SK-N-SH treated with all-trans-retinoic acid at 6 μM for 48 hours (cell line): ENCODE data around the gene ARL15.

Experiments
- ATAC-seq: fragments of 200-7000 bp; cut with Tn5 transposase; 3 replicates; pipeline ENCODE4 v1.9.1; 2020; ENCODE audit warnings: mild to moderate bottlenecking, moderate library complexity
- ARNTL ChIP-seq: fragments of 450-650 bp; formaldehyde crosslinking; IDR thresholded peaks from 2 replicates; pipeline ENCODE4 v1.5.0; 2020; ENCODE audit warnings: low read depth, mild to moderate bottlenecking, moderate library complexity, borderline replicate concordance
- BACH2 ChIP-seq: fragments of 250-450 bp; sonication (Bioruptor Pico); IDR thresholded peaks from 2 replicates; pipeline ENCODE4 v1.9.0; 2021; ENCODE audit warnings: mild to moderate bottlenecking, borderline replicate concordance
- CSDC2 ChIP-seq: fragments of 250-450 bp; sonication (Bioruptor Pico); IDR thresholded peaks from 2 replicates; pipeline ENCODE4 v1.5.0; 2020; ENCODE audit warnings: mild to moderate bottlenecking, moderate library complexity
- GLIS3 ChIP-seq: fragments of 250-450 bp; sonication (Bioruptor Pico); IDR thresholded peaks from 2 replicates; pipeline ENCODE4 v1.5.0; 2020; ENCODE audit warnings: mild to moderate bottlenecking, moderate library complexity
- ISL1 ChIP-seq: fragments of 250-450 bp; sonication (Bioruptor Pico); IDR thresholded peaks from 2 replicates; pipeline ENCODE4 v2.1.2; 2022; ENCODE audit warnings: mild to moderate bottlenecking, moderate library complexity
- OSR1 ChIP-seq: fragments of 250-450 bp; sonication (Bioruptor Pico); IDR thresholded peaks from 2 replicates; pipeline ENCODE4 v1.8.0; 2022; ENCODE audit warnings: moderate library complexity, mild to moderate bottlenecking, inconsistent platforms
- PPARA ChIP-seq: fragments of 250-450 bp; sonication (Bioruptor Pico); IDR thresholded peaks from 2 replicates; pipeline ENCODE4 v1.5.0; 2020; ENCODE audit warnings: mild to moderate bottlenecking, borderline replicate concordance
- RARB ChIP-seq: fragments of 250-450 bp; sonication (Bioruptor Pico); IDR thresholded peaks from 2 replicates; pipeline ENCODE4 v1.8.0; 2021; ENCODE audit warnings: mild to moderate bottlenecking, moderate library complexity
- SNAI2 ChIP-seq: fragments of 250-450 bp; sonication (Bioruptor Pico); IDR thresholded peaks from 2 replicates; pipeline ENCODE4 v1.5.0; 2020; ENCODE audit warnings: mild to moderate bottlenecking, moderate library complexity
- TCF4 ChIP-seq: fragments of 250-450 bp; sonication (Bioruptor Pico); IDR thresholded peaks from 2 replicates; pipeline ENCODE4 v1.8.0; 2021; ENCODE audit warnings: mild to moderate bottlenecking, moderate library complexity, borderline replicate concordance
- TOX ChIP-seq: fragments of 250-450 bp; sonication (Bioruptor Pico); IDR thresholded peaks from 2 replicates; pipeline ENCODE4 v1.8.0; 2021; ENCODE audit warnings: mild to moderate bottlenecking, moderate library complexity, borderline replicate concordance
- ZC3H10 ChIP-seq: fragments of 250-450 bp; sonication (Bioruptor Pico); IDR thresholded peaks from 2 replicates; pipeline ENCODE4 v1.5.1; 2021; ENCODE audit warnings: mild to moderate bottlenecking, moderate library complexity
- ZFP3 ChIP-seq: fragments of 250-450 bp; sonication (Bioruptor Pico); IDR thresholded peaks from 2 replicates; pipeline ENCODE4 v1.5.0; 2020; ENCODE audit warnings: mild to moderate bottlenecking, moderate library complexity
- ZNF565 ChIP-seq: fragments of 450-650 bp; formaldehyde crosslinking; conservative IDR thresholded peaks from 2 replicates; pipeline ENCODE4 v1.5.0; 2020; ENCODE audit warnings: low read depth, mild to moderate bottlenecking, moderate library complexity
- ZNF70 ChIP-seq: fragments of 450-650 bp; formaldehyde crosslinking; IDR thresholded peaks from 2 replicates; pipeline ENCODE4 v1.5.0; 2020; ENCODE audit warnings: mild to moderate bottlenecking, moderate library complexity
- TF ChIP-seq, protein P1 (sequence below): fragments of 250-450 bp; sonication (Bioruptor Pico); IDR thresholded peaks from 2 replicates; pipeline ENCODE4 v1.5.0; 2020; ENCODE audit warnings: mild to moderate bottlenecking, moderate library complexity
- TF ChIP-seq, protein P2 (sequence below): fragments of 250-450 bp; sonication (Bioruptor Pico); IDR thresholded peaks from 2 replicates; pipeline ENCODE4 v1.8.0; 2021; ENCODE audit warnings: low read depth, mild to moderate bottlenecking, moderate library complexity, borderline replicate concordance
- TF ChIP-seq, protein P3 (sequence below): fragments of 250-450 bp; sonication (Bioruptor Pico); IDR thresholded peaks from 2 replicates; pipeline ENCODE4 v1.5.1; 2020; ENCODE audit warnings: low read depth, mild to moderate bottlenecking, moderate library complexity

ARL15 gene

DNA sequence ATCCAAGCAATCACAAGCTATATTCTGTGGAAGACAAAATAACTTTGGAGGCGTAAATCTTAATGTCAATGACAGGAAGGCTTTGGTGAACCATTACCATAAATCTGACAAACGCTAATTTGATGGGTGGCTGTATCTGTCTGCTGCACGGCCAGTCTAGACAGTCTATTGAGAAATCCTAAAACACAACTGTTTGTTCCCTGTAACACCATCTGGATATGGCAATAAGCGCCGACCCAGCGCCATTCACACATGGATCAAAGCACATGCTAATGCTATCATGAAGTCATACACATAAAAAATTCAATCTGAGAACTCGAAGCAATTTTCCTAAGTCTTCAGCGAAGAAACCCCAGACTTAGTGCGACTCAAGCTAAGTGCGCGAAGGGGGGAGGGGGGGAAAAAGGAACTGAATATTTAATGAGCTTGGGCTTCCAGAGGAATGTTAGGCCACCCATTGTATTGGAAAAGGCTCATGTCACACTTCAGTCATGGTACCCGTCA, 95.1 kb downstream of the ARL15 start:
- no peak for ATAC-seq
- TF ChIP-seq, protein P1, sequence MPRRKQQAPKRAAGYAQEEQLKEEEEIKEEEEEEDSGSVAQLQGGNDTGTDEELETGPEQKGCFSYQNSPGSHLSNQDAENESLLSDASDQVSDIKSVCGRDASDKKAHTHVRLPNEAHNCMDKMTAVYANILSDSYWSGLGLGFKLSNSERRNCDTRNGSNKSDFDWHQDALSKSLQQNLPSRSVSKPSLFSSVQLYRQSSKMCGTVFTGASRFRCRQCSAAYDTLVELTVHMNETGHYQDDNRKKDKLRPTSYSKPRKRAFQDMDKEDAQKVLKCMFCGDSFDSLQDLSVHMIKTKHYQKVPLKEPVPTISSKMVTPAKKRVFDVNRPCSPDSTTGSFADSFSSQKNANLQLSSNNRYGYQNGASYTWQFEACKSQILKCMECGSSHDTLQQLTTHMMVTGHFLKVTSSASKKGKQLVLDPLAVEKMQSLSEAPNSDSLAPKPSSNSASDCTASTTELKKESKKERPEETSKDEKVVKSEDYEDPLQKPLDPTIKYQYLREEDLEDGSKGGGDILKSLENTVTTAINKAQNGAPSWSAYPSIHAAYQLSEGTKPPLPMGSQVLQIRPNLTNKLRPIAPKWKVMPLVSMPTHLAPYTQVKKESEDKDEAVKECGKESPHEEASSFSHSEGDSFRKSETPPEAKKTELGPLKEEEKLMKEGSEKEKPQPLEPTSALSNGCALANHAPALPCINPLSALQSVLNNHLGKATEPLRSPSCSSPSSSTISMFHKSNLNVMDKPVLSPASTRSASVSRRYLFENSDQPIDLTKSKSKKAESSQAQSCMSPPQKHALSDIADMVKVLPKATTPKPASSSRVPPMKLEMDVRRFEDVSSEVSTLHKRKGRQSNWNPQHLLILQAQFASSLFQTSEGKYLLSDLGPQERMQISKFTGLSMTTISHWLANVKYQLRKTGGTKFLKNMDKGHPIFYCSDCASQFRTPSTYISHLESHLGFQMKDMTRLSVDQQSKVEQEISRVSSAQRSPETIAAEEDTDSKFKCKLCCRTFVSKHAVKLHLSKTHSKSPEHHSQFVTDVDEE (CRISPR knock-in tag) = no peak

DNA sequence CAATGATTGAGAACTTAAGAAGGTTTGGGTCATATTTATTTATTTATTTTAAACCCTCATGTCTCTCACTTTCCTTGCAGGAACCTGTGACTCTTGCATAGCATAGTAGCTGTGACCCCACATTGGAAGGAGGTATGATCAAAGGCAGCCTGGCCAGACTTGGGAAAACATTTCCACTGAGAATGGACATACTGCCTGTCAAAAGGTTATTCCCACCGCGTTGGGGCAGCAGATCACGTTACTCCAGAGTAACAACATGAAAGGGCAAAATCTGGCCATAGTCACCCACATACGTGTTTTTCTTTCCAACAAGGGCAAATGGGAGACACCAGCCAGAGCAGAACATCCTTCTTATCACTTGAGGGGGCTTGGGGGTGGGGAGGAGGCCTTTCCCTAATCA, 95.7 kb downstream of the ARL15 start:
- ATAC-seq = no peak
- TF ChIP-seq ISL1 (CRISPR knock-in tag) = no peak
- TF ChIP-seq TOX (CRISPR knock-in tag) = no peak
- TF ChIP-seq ZC3H10 (CRISPR knock-in tag) = no peak

DNA sequence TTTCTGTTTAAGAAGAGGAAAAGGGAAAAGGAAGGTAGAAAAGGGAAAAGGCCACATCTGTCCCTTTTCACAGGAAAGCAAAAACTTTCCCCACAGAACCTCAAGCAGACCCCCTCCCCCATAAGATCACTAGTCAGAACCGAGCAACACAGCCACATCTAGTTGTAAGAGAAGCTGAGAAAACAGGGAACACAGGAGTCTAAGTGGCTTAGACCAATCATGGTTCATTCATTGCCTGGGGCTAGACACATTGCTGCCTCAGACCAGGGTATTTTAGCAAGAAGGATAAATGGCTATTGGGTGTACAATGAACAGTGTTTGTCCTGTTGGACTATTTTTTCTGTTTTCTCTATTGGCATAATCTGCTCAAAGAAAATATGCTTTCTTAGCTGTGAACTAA, 98.0 kb downstream of the ARL15 start:
- no peak for TF ChIP-seq SNAI2 (CRISPR knock-in tag)
- no peak for TF ChIP-seq GLIS3
- TF ChIP-seq TCF4 = no peak
- no peak for TF ChIP-seq ARNTL (CRISPR knock-in tag)
- TF ChIP-seq, protein P2, sequence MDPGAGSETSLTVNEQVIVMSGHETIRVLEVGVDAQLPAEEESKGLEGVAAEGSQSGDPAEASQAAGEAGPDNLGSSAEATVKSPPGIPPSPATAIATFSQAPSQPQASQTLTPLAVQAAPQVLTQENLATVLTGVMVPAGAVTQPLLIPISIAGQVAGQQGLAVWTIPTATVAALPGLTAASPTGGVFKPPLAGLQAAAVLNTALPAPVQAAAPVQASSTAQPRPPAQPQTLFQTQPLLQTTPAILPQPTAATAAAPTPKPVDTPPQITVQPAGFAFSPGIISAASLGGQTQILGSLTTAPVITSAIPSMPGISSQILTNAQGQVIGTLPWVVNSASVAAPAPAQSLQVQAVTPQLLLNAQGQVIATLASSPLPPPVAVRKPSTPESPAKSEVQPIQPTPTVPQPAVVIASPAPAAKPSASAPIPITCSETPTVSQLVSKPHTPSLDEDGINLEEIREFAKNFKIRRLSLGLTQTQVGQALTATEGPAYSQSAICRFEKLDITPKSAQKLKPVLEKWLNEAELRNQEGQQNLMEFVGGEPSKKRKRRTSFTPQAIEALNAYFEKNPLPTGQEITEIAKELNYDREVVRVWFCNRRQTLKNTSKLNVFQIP (CRISPR knock-in tag) = no peak
- no peak for TF ChIP-seq TOX (CRISPR knock-in tag)
- no peak for TF ChIP-seq OSR1 (CRISPR knock-in tag)
- no peak for TF ChIP-seq ZNF565
- no peak for TF ChIP-seq ZFP3
- no peak for TF ChIP-seq RARB (CRISPR knock-in tag)
- ATAC-seq = no peak

DNA sequence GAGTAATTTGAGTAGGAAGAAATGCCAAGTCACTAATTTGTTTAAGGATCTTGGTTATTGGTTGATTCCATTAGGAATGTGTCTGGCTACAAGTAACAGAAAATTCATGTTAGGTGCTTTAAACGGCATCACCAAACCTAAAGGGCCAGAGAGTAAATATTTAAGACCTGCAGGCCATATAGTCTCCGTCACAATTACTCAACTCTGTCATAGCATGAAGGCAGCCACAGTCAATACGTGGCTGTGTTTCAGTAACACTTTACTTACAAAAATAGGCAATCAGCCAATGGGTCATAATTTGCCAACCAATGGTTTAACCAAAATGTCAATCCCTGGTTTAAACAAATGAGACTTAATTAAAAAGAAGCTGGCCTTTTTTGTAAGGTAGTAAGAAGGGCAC, 98.5 kb downstream of the ARL15 start:
- TF ChIP-seq PPARA (CRISPR knock-in tag) (no peak), ZC3H10 (CRISPR knock-in tag) (no peak)
- TF ChIP-seq, protein P3, sequence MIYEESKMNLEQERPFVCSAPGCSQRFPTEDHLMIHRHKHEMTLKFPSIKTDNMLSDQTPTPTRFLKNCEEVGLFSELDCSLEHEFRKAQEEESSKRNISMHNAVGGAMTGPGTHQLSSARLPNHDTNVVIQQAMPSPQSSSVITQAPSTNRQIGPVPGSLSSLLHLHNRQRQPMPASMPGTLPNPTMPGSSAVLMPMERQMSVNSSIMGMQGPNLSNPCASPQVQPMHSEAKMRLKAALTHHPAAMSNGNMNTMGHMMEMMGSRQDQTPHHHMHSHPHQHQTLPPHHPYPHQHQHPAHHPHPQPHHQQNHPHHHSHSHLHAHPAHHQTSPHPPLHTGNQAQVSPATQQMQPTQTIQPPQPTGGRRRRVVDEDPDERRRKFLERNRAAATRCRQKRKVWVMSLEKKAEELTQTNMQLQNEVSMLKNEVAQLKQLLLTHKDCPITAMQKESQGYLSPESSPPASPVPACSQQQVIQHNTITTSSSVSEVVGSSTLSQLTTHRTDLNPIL = no peak
- ATAC-seq = no peak

DNA sequence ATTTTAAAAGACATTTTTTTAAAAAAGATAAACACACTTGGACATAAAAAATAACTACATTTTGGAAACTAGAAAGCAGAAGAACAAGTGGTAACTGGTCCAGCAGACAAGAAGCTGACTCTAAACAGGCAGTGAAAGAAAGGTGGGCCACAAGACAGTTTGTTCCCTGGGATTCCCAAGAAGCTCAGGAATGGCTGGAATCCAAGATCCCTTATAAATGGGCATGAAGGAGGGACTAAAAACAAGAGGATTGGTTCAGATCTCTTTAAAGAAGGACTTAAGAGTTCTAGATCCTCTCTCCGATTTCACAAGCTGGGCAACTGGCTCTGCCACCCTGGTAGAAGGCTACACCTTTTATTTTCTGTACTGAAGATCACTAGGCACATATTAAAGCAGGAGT, 102.8 kb downstream of the ARL15 start:
- no peak for TF ChIP-seq TOX (CRISPR knock-in tag)
- no peak for TF ChIP-seq ZNF70 (CRISPR knock-in tag)
- no peak for TF ChIP-seq BACH2 (CRISPR knock-in tag)
- no peak for TF ChIP-seq TCF4
- no peak for TF ChIP-seq ZNF565
- TF ChIP-seq, protein P1 (CRISPR knock-in tag) = no peak
- TF ChIP-seq ARNTL (CRISPR knock-in tag) = no peak
- TF ChIP-seq CSDC2 (CRISPR knock-in tag) = no peak
- TF ChIP-seq, protein P2 (CRISPR knock-in tag) = no peak
- no peak for TF ChIP-seq SNAI2 (CRISPR knock-in tag)
- TF ChIP-seq PPARA (CRISPR knock-in tag) = no peak
- TF ChIP-seq RARB (CRISPR knock-in tag) = no peak
- TF ChIP-seq ZFP3 = no peak
- ATAC-seq = no peak
